Body of pancreas (tissue), 4 donors: ENCODE results near the gene ASCL5.

Source experiments
- CTCF ChIP-seq, 7 experiments: fragments of 450-650 bp in 4 of 7; fragments of 200-600 bp in 3 of 7; sonication (generic) in 3 of 7; IDR thresholded peaks; one replicate each; pipeline ENCODE4 v1.5.1; 2016 to 2019; ENCODE audit warnings: antibody characterized with exemption in 7 of 7
- POLR2A ChIP-seq, 3 donors: fragments of 450-650 bp; IDR thresholded peaks; one replicate each; pipeline ENCODE4 v1.6.1; 2016; ENCODE audit warnings: antibody characterized with exemption in 3 of 3, mild to moderate bottlenecking in 2 of 3

- TF ChIP-seq CTCF (IDR thresholded peaks at IDR 0.05): no peak
- no peak for TF ChIP-seq POLR2A (IDR thresholded peaks at IDR 0.05)
These were observed 1.2 kb downstream of the ASCL5 start for GRCh38 chr1:201125800-201126199.
